HEK293 (cell line): ENCODE data around the gene CAMKMT.

Experiments
- CTCF ChIA-PET: fragments of 350-600 bp; formaldehyde crosslinking; extraction: SDS; loops from one replicate; lab custom pipeline; 2021; ENCODE audit warnings: antibody characterized with exemption; lab: Yijun Ruan, JAX
- POLR2A ChIA-PET: fragments of 300-600 bp; formaldehyde crosslinking; extraction: SDS; loops from one replicate; lab custom pipeline; 2020; ENCODE audit warnings: antibody characterized with exemption, inconsistent platforms; lab: Yijun Ruan, JAX
- H3K27ac ChIP-seq: fragments of 200-500 bp; sonication (Bioruptor generic); 2 replicates; pipeline ENCODE4 v1.5.1; 2014; ENCODE audit warnings: low read depth, low read length, control low read depth, inconsistent platforms; ENCODE audit errors: extremely low read depth
- H3K36me3 ChIP-seq, 2 experiments: fragments of 200-500 bp in 1 of 2; sonication (Bioruptor generic) in 1 of 2; 1 replicate in 1 of 2; 2 replicates in 1 of 2; pipeline ENCODE4 v1.5.1; 2014 to 2017; ENCODE audit warnings: inconsistent platforms in 2 of 2, low read length in 2 of 2; ENCODE audit not compliant: control insufficient read depth in 2 of 2, insufficient read depth in 1 of 2
- H3K4me1 ChIP-seq: fragments of 200-500 bp; sonication (Bioruptor generic); 2 replicates; pipeline ENCODE4 v1.5.1; 2014; ENCODE audit warnings: mild to moderate bottlenecking, low read length, inconsistent platforms; ENCODE audit not compliant: control insufficient read depth, insufficient read depth
- H3K4me3 ChIP-seq: 2 replicates; pipeline ENCODE4 v1.5.1; 2011; ENCODE audit warnings: low read depth, mild to moderate bottlenecking, control low read depth, low read length, moderate library complexity
- H3K9me3 ChIP-seq: fragments of 200-500 bp; sonication (Bioruptor generic); 2 replicates; pipeline ENCODE4 v1.5.1; 2014; ENCODE audit warnings: low read depth, low read length, inconsistent platforms; ENCODE audit not compliant: control insufficient read depth, insufficient read depth
- CTCF ChIP-seq: fragments of 450-650 bp; formaldehyde crosslinking; IDR thresholded peaks from 2 replicates; pipeline ENCODE4 v1.5.1; 2016; ENCODE audit warnings: missing biosample characterization, missing genetic modification characterization
- HIC1 ChIP-seq: fragments of 450-650 bp; formaldehyde crosslinking; IDR thresholded peaks from 2 replicates; pipeline ENCODE4 v1.5.1; 2016; ENCODE audit warnings: missing biosample characterization, missing genetic modification characterization
- KLF1 ChIP-seq: fragments of 450-650 bp; formaldehyde crosslinking; IDR thresholded peaks from 2 replicates; pipeline ENCODE4 v1.5.1; 2016; ENCODE audit warnings: missing biosample characterization, missing genetic modification characterization
- KLF16 ChIP-seq: fragments of 450-650 bp; formaldehyde crosslinking; IDR thresholded peaks from 2 replicates; pipeline ENCODE4 v1.5.1; 2017; ENCODE audit warnings: missing biosample characterization, missing genetic modification characterization
- KLF17 ChIP-seq: fragments of 450-650 bp; formaldehyde crosslinking; IDR thresholded peaks from 2 replicates; pipeline ENCODE4 v1.5.1; 2016; ENCODE audit warnings: missing biosample characterization, missing genetic modification characterization
- YY1 ChIP-seq: fragments of 450-650 bp; formaldehyde crosslinking; IDR thresholded peaks from 2 replicates; pipeline ENCODE4 v1.5.1; 2018; ENCODE audit warnings: missing biosample characterization, missing genetic modification characterization
- ZBTB10 ChIP-seq: fragments of 450-650 bp; formaldehyde crosslinking; IDR thresholded peaks from 2 replicates; pipeline ENCODE4 v1.5.1; 2016; ENCODE audit warnings: missing biosample characterization, missing genetic modification characterization
- ZBTB20 ChIP-seq: fragments of 450-650 bp; formaldehyde crosslinking; IDR thresholded peaks from 2 replicates; pipeline ENCODE4 v1.5.1; 2016; ENCODE audit warnings: missing biosample characterization, missing genetic modification characterization
- ZBTB8A ChIP-seq: fragments of 450-650 bp; formaldehyde crosslinking; IDR thresholded peaks from 2 replicates; pipeline ENCODE4 v1.5.1; 2016; ENCODE audit warnings: missing biosample characterization, missing genetic modification characterization
- ZFHX2 ChIP-seq: fragments of 450-650 bp; formaldehyde crosslinking; conservative IDR thresholded peaks from 2 replicates; pipeline ENCODE4 v1.5.1; 2016; ENCODE audit warnings: missing biosample characterization, missing genetic modification characterization
- ZFP41 ChIP-seq: fragments of 450-650 bp; formaldehyde crosslinking; IDR thresholded peaks from 2 replicates; pipeline ENCODE4 v1.5.1; 2016; ENCODE audit warnings: missing biosample characterization, missing genetic modification characterization, borderline replicate concordance
- ZNF133 ChIP-seq: fragments of 450-650 bp; formaldehyde crosslinking; IDR thresholded peaks from 2 replicates; pipeline ENCODE4 v1.5.1; 2016; ENCODE audit warnings: missing biosample characterization, missing genetic modification characterization
- ZNF169 ChIP-seq: fragments of 450-650 bp; formaldehyde crosslinking; IDR thresholded peaks from 2 replicates; pipeline ENCODE4 v1.5.1; 2016; ENCODE audit warnings: missing biosample characterization, missing genetic modification characterization
- ZNF2 ChIP-seq: fragments of 450-650 bp; formaldehyde crosslinking; IDR thresholded peaks from 2 replicates; pipeline ENCODE4 v1.5.1; 2016; ENCODE audit warnings: missing biosample characterization, missing genetic modification characterization
- ZNF239 ChIP-seq: fragments of 450-650 bp; formaldehyde crosslinking; IDR thresholded peaks from 2 replicates; pipeline ENCODE4 v1.5.1; 2016; ENCODE audit warnings: missing biosample characterization, missing genetic modification characterization
- ZNF24 ChIP-seq: fragments of 450-650 bp; formaldehyde crosslinking; IDR thresholded peaks from 2 replicates; pipeline ENCODE4 v1.5.1; 2016; ENCODE audit warnings: missing biosample characterization, missing genetic modification characterization
- ZNF26 ChIP-seq: fragments of 450-650 bp; formaldehyde crosslinking; IDR thresholded peaks from 2 replicates; pipeline ENCODE4 v1.5.1; 2016; ENCODE audit warnings: missing biosample characterization, missing genetic modification characterization
- ZNF292 ChIP-seq: fragments of 450-650 bp; formaldehyde crosslinking; IDR thresholded peaks from 2 replicates; pipeline ENCODE4 v1.5.1; 2016; ENCODE audit warnings: low read depth, missing biosample characterization, missing genetic modification characterization, borderline replicate concordance
- ZNF335 ChIP-seq: fragments of 450-650 bp; formaldehyde crosslinking; conservative IDR thresholded peaks from 2 replicates; pipeline ENCODE4 v1.5.1; 2016; ENCODE audit warnings: missing biosample characterization, missing genetic modification characterization
- ZNF398 ChIP-seq: fragments of 450-650 bp; formaldehyde crosslinking; IDR thresholded peaks from 2 replicates; pipeline ENCODE4 v1.5.1; 2017; ENCODE audit warnings: missing biosample characterization, missing genetic modification characterization
- ZNF561 ChIP-seq: fragments of 450-650 bp; IDR thresholded peaks from 2 replicates; pipeline ENCODE4 v1.5.1; 2018; ENCODE audit warnings: missing biosample characterization, missing genetic modification characterization, borderline replicate concordance
- ZNF658 ChIP-seq: fragments of 450-650 bp; formaldehyde crosslinking; IDR thresholded peaks from 2 replicates; pipeline ENCODE4; 2016; ENCODE audit warnings: missing biosample characterization, missing genetic modification characterization
- ZNF677 ChIP-seq: fragments of 450-650 bp; IDR thresholded peaks from 2 replicates; pipeline ENCODE4 v1.5.0; 2018; ENCODE audit warnings: missing biosample characterization, mild to moderate bottlenecking, missing genetic modification characterization, moderate library complexity
- ZNF707 ChIP-seq: fragments of 450-650 bp; formaldehyde crosslinking; IDR thresholded peaks from 2 replicates; pipeline ENCODE4 v1.5.1; 2016; ENCODE audit warnings: missing biosample characterization, missing genetic modification characterization
- ZNF776 ChIP-seq: fragments of 450-650 bp; formaldehyde crosslinking; IDR thresholded peaks from 2 replicates; pipeline ENCODE4 v1.5.0; 2017; ENCODE audit warnings: missing biosample characterization, missing genetic modification characterization, borderline replicate concordance
- ZSCAN16 ChIP-seq: fragments of 450-650 bp; formaldehyde crosslinking; IDR thresholded peaks from 2 replicates; pipeline ENCODE4 v1.5.1; 2016; ENCODE audit warnings: missing biosample characterization, missing genetic modification characterization

The CAMKMT gene

GRCh38 chr2:44328750-44329149 is 33.0 kb upstream of the CAMKMT start (continued):
- TF ChIP-seq KLF17 (tag by site-specific recombination) (no peak), HIC1 (tag by site-specific recombination) (no peak), ZBTB8A (tag by site-specific recombination) (no peak), CTCF (no peak), ZNF561 (tag by site-specific recombination) (no peak), ZNF398 (tag by site-specific recombination) (no peak), ZFP41 (tag by site-specific recombination) (no peak), YY1 (no peak)

- Histone ChIP-seq H3K4me1 (no peaks in the 10 kb centered on the region), H3K4me3 (no peak overlapping the region), H3K9me3 (no peaks in the 10 kb centered on the region), H3K27ac (no peak overlapping the region), H3K36me3 (peaks cover 23 to 53% of the 10 kb centered on the region in 2 experiments)
- ChIA-PET CTCF (interaction anchor here (1.1 kb wide), 1 partner anchor 13 kb away, joined by 4 read pairs; no protein-coding TSS in a partner anchor), POLR2A (interaction anchor here (1.3 kb wide), 1 partner anchor 32 kb away, joined by 4 read pairs; the partner anchor contains the start of genes CAMKMT and PREPL)
- no peak for TF ChIP-seq ZNF2 (tag by site-specific recombination)
- no peak for TF ChIP-seq ZNF658 (tag by site-specific recombination)
- no peak for TF ChIP-seq ZBTB10 (tag by site-specific recombination)
- TF ChIP-seq ZFHX2, result no peak
- no peak for TF ChIP-seq ZNF677 (tag by site-specific recombination)
- TF ChIP-seq ZBTB20 (tag by site-specific recombination), result no peak
- TF ChIP-seq ZNF776 (tag by site-specific recombination), result no peak
- TF ChIP-seq ZNF239 (tag by site-specific recombination), result no peak
- TF ChIP-seq ZNF335 (tag by site-specific recombination), result no peak
- no peak for TF ChIP-seq ZNF26 (tag by site-specific recombination)
- TF ChIP-seq KLF16 (tag by site-specific recombination), result no peak
- TF ChIP-seq KLF1, result no peak
- TF ChIP-seq ZNF292 (tag by site-specific recombination), result no peak
- no peak for TF ChIP-seq ZNF24
- TF ChIP-seq ZNF169 (tag by site-specific recombination), result no peak
- TF ChIP-seq ZNF707 (tag by site-specific recombination), result no peak
- TF ChIP-seq ZNF133 (tag by site-specific recombination), result no peak
- TF ChIP-seq ZSCAN16 (tag by site-specific recombination), result no peak
Observed at GRCh38 chr2:44329343-44329742, 32.4 kb upstream of the CAMKMT start.
